Calu3 (cell line): ENCODE measurements around the gene SLX1A. TPM values are rescaled to one million over a fixed set of nuclear protein-coding genes. Genes with fewer than 3 reads are reported as not detected.

ENCODE experiments used
- BruUV-seq: library from RNA; stranded (reverse); fragments of 400-500 nt; replicated peaks from 2 replicates; lab custom pipeline; 2021; lab: Mats Ljungman, UMichigan
- CTCF ChIA-PET: fragments of 300-600 bp; sonication (Branson Sonifier 250); formaldehyde crosslinking; loops from one replicate; lab custom pipeline; 2022; ENCODE audit warnings: antibody characterized with exemption; lab: Charles Lee
- DNase-seq: peaks from one replicate; pipeline ENCODE4 v3.0.0; 2022
- H3K27ac Mint-ChIP-seq: one replicate; pipeline ENCODE4 v1.8.0; 2022; ENCODE audit warnings: mixed read lengths; ENCODE audit not compliant: unreplicated experiment
- H3K27me3 Mint-ChIP-seq: one replicate; pipeline ENCODE4 v1.8.0; 2022; ENCODE audit warnings: mixed read lengths; ENCODE audit not compliant: unreplicated experiment
- H3K36me3 Mint-ChIP-seq: one replicate; pipeline ENCODE4 v1.8.0; 2022; ENCODE audit warnings: mild to moderate bottlenecking, moderate library complexity, mixed read lengths; ENCODE audit not compliant: insufficient read depth, unreplicated experiment
- H3K4me1 Mint-ChIP-seq: one replicate; pipeline ENCODE4 v1.8.0; 2022; ENCODE audit warnings: mild to moderate bottlenecking, low read depth, mixed read lengths; ENCODE audit not compliant: unreplicated experiment
- H3K4me3 Mint-ChIP-seq: one replicate; pipeline ENCODE4 v1.8.0; 2022; ENCODE audit warnings: mild to moderate bottlenecking, low read depth, moderate library complexity, mixed read lengths; ENCODE audit not compliant: unreplicated experiment
- H3K9me3 Mint-ChIP-seq: one replicate; pipeline ENCODE4 v1.8.0; 2022; ENCODE audit warnings: low read depth, mixed read lengths; ENCODE audit not compliant: unreplicated experiment
- intact Hi-C: fragments of 100-400 bp; cut with micrococcal nuclease; formaldehyde crosslinking; loops from one replicate; pipeline ENCODE4 v1.10.0; 2022; ENCODE audit not compliant: unreplicated experiment
- total RNA-seq: library from RNA; stranded (reverse); gene quantifications from 2 replicates; pipeline ENCODE4 v1.2.3, GENCODE V29; 2022
- TF ChIP-seq, protein P1 (sequence below): fragments of 200-600 bp; IDR thresholded peaks from one replicate; pipeline ENCODE4 v1.8.0; 2022; ENCODE audit warnings: antibody characterized with exemption; ENCODE audit not compliant: unreplicated experiment

Gene SLX1A
- total RNA-seq, 1 experiment from 2014 or later: 45.0 TPM

- TF ChIP-seq, protein P1, sequence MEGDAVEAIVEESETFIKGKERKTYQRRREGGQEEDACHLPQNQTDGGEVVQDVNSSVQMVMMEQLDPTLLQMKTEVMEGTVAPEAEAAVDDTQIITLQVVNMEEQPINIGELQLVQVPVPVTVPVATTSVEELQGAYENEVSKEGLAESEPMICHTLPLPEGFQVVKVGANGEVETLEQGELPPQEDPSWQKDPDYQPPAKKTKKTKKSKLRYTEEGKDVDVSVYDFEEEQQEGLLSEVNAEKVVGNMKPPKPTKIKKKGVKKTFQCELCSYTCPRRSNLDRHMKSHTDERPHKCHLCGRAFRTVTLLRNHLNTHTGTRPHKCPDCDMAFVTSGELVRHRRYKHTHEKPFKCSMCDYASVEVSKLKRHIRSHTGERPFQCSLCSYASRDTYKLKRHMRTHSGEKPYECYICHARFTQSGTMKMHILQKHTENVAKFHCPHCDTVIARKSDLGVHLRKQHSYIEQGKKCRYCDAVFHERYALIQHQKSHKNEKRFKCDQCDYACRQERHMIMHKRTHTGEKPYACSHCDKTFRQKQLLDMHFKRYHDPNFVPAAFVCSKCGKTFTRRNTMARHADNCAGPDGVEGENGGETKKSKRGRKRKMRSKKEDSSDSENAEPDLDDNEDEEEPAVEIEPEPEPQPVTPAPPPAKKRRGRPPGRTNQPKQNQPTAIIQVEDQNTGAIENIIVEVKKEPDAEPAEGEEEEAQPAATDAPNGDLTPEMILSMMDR: no peak
- Mint-ChIP-seq H3K27me3 (no peaks in the 10 kb centered on the region), H3K9me3 (peaks cover 3% of the 10 kb centered on the region), H3K27ac (no peak overlapping the region), H3K36me3 (no peaks in the 10 kb centered on the region), H3K4me3 (no peak overlapping the region), H3K4me1 (no peaks in the 10 kb centered on the region)
- DNase-seq: no peak
- CTCF ChIA-PET: interaction anchor here (0.5 to 0.7 kb wide), 2 partner anchors 278 to 857 kb away, joined by 3 to 8 read pairs; no protein-coding TSS in a partner anchor
- intact Hi-C loops: no loop called here
- no TSS peak for BruUV-seq
These were observed 45.7 kb upstream of the SLX1A start for GRCh38 chr16:30147843-30148510.

GRCh38 chr16:30149250-30149930 lies 44.3 kb upstream of the SLX1A start:
- Mint-ChIP-seq H3K9me3 (peaks cover 3% of the 10 kb centered on the region), H3K36me3 (no peaks in the 10 kb centered on the region), H3K27me3 (no peaks in the 10 kb centered on the region), H3K4me1 (no peaks in the 10 kb centered on the region), H3K27ac (no peak overlapping the region), H3K4me3 (no peak overlapping the region)
- BruUV-seq: no TSS peak
- intact Hi-C loops: no loop called here
- CTCF ChIA-PET: no interaction called here
- no peak for DNase-seq
- TF ChIP-seq, protein P1: no peak

DNA sequence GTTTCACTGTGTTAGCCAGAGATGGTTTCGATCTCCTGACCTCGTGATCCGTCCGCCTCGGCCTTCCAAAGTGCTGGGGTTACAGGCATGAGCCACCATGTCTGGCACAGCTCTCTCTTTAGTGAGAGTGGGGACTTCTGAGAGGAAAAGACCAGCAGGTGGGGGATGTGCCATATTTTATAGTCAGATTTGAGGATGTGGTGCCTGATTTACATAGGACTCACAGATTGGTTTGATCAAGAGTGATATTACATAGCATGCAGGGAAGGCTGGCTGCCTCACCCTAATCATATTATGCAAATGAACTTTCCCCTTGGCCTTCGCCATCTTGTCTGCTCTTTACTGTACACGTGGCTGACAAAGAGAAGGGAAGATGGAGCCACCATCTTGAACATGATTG lies 42.6 kb upstream of the SLX1A start:
- no peaks in the 10 kb centered on the region for H3K4me1 Mint-ChIP-seq
- no peaks in the 10 kb centered on the region for H3K36me3 Mint-ChIP-seq
- BruUV-seq: no TSS peak
- TF ChIP-seq, protein P1: no peak
- no peaks in the 10 kb centered on the region for H3K27me3 Mint-ChIP-seq
- CTCF ChIA-PET: interaction anchor here (0.6 kb wide), 1 partner anchor 1776 kb away, joined by 3 read pairs; no protein-coding TSS in a partner anchor
- intact Hi-C loops: no loop called here
- no peak overlapping the region for H3K27ac Mint-ChIP-seq
- no peak overlapping the region for H3K4me3 Mint-ChIP-seq
- H3K9me3 Mint-ChIP-seq: peaks cover 3% of the 10 kb centered on the region
- DNase-seq: no peak

GRCh38 chr16:30152517-30152916 lies 41.2 kb upstream of the SLX1A start:
- TF ChIP-seq, protein P1: no peak
- Mint-ChIP-seq H3K4me3 (no peak overlapping the region), H3K4me1 (no peaks in the 10 kb centered on the region), H3K36me3 (no peaks in the 10 kb centered on the region), H3K27ac (no peak overlapping the region), H3K9me3 (peaks cover 3% of the 10 kb centered on the region), H3K27me3 (no peaks in the 10 kb centered on the region)
- BruUV-seq: no TSS peak
- DNase-seq: no peak
- intact Hi-C loops: no loop called here
- CTCF ChIA-PET: no interaction called here
